ENCODE measurements around the gene ERP27.

DNA sequence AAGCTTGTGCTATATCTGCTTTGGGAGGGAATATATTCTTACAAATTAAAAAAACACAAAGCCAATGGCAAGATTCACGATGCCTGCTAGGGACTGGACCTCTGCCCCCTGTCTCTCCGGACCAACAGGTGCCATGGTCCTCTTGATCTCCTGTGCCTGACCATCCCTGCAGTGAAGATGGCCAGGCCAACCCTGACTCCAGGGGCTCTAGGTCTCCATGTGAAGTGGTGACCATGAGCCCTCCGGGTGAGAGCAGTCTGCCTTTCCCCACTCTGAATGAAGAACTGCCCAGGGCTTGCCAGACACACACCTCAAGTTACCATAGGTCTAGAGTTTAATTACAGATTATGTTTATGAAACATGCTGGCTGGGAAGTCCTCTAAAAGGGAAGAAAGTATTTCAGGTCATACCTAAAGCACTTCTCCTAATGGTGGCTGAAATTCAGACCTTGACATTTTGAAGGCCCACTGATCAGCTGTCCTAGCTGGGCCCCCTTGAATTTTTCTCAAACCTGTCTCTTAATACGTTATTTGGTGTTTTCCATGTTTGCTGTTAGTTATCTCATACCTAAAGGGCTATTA, 21.7 kb upstream of the ERP27 start:
- TF ChIP-seq, protein P1, sequence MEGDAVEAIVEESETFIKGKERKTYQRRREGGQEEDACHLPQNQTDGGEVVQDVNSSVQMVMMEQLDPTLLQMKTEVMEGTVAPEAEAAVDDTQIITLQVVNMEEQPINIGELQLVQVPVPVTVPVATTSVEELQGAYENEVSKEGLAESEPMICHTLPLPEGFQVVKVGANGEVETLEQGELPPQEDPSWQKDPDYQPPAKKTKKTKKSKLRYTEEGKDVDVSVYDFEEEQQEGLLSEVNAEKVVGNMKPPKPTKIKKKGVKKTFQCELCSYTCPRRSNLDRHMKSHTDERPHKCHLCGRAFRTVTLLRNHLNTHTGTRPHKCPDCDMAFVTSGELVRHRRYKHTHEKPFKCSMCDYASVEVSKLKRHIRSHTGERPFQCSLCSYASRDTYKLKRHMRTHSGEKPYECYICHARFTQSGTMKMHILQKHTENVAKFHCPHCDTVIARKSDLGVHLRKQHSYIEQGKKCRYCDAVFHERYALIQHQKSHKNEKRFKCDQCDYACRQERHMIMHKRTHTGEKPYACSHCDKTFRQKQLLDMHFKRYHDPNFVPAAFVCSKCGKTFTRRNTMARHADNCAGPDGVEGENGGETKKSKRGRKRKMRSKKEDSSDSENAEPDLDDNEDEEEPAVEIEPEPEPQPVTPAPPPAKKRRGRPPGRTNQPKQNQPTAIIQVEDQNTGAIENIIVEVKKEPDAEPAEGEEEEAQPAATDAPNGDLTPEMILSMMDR (IDR thresholded peaks at IDR 0.05): no peak
- TF ChIP-seq POLR2A (IDR thresholded peaks at IDR 0.05; ENCODE audit: low read depth) (no peak), EP300 (IDR thresholded peaks at IDR 0.05) (no peak), POLR2AphosphoS5 (IDR thresholded peaks at IDR 0.05) (no peak)
